HTERT RPE-1 (cell line): Measurements from ENCODE around the gene DNAJA4.

Experiments used
- in situ Hi-C: fragments of 300-500 bp; cut with MboI; formaldehyde crosslinking; loops from 4 replicates; pipeline ENCODE4 v1.14.3; 2020; ENCODE audit warnings: low sequenced_read_pairs

The DNAJA4 gene

GRCh38 chr15:78264304-78265136, at the start of gene DNAJA4:
Gene DNAJA4 (plus strand): TSS chr15:78264562. CDS start chr15:78264764, 202 bp downstream.
- in situ Hi-C loops = no loop called here

GRCh38 chr15:78216276-78217104, 47.9 kb upstream of the DNAJA4 start:
- in situ Hi-C loops = no loop called here

GRCh38 chr15:78220713-78221112, 43.6 kb upstream of the DNAJA4 start:
- in situ Hi-C loops = no loop called here

- in situ Hi-C loops = no loop called here
These were observed 41.5 kb upstream of the DNAJA4 start for GRCh38 chr15:78222745-78223395.

- in situ Hi-C loops = no loop called here
These were observed 40.9 kb upstream of the DNAJA4 start for GRCh38 chr15:78223396-78224022.

- in situ Hi-C loops = no loop called here
These were observed 40.3 kb upstream of the DNAJA4 start for GRCh38 chr15:78224023-78224411.

- in situ Hi-C loops = no loop called here
These were observed 38.4 kb upstream of the DNAJA4 start for GRCh38 chr15:78225783-78226541.

- in situ Hi-C loops = no loop called here
These were observed 35.9 kb upstream of the DNAJA4 start for GRCh38 chr15:78228356-78228996.

- in situ Hi-C loops = no loop called here
These were observed 34.6 kb upstream of the DNAJA4 start for GRCh38 chr15:78229431-78230406.

GRCh38 chr15:78232951-78233350, 31.4 kb upstream of the DNAJA4 start:
- in situ Hi-C loops = no loop called here

GRCh38 chr15:78233496-78233895, 30.9 kb upstream of the DNAJA4 start:
- in situ Hi-C loops = no loop called here

GRCh38 chr15:78234515-78235040, 29.8 kb upstream of the DNAJA4 start, which contains the start of gene ACSBG1:
Gene ACSBG1 (minus strand): TSS chr15:78234565. CDS start chr15:78234501, 64 bp downstream.
- in situ Hi-C loops = no loop called here

GRCh38 chr15:78236491-78236890, 27.9 kb upstream of the DNAJA4 start:
- in situ Hi-C loops = no loop called here

GRCh38 chr15:78237146-78237545, 27.2 kb upstream of the DNAJA4 start:
- in situ Hi-C loops = no loop called here

GRCh38 chr15:78239811-78240210, 24.6 kb upstream of the DNAJA4 start:
- in situ Hi-C loops = no loop called here

- in situ Hi-C loops = no loop called here
These were observed 23.3 kb upstream of the DNAJA4 start for GRCh38 chr15:78241017-78241416.

- in situ Hi-C loops = no loop called here
These were observed 22.2 kb upstream of the DNAJA4 start for GRCh38 chr15:78242128-78242527.

GRCh38 chr15:78243058-78243457, 21.3 kb upstream of the DNAJA4 start:
- in situ Hi-C loops = no loop called here
